PC-3 (cell line): Measurements from ENCODE around the gene XYLT2. TPM values are rescaled to one million over a fixed set of nuclear protein-coding genes. Genes with fewer than 3 reads are reported as not detected.

Experiments used
- ATAC-seq: fragments of 200-7000 bp; cut with Tn5 transposase; 2 replicates; pipeline ENCODE4 v1.9.1; 2020; ENCODE audit warnings: mild to moderate bottlenecking, moderate library complexity
- BruUV-seq: library from RNA; stranded (reverse); fragments of 400-500 nt; replicated peaks from 2 replicates; lab custom pipeline; 2021; lab: Mats Ljungman, UMichigan
- CTCF ChIA-PET: fragments of 300-600 bp; sonication (Branson Sonifier 250); formaldehyde crosslinking; loops from one replicate; lab custom pipeline; 2022; ENCODE audit warnings: antibody characterized with exemption; lab: Charles Lee
- POLR2A ChIA-PET: fragments of 300-600 bp; sonication (Branson Sonifier 250); formaldehyde crosslinking; loops from one replicate; lab custom pipeline; 2022; ENCODE audit warnings: antibody characterized with exemption; ENCODE audit not compliant: unreplicated experiment; lab: Charles Lee
- DNase-seq: peaks from one replicate; pipeline ENCODE4 v3.0.0-alpha.2; 2015
- H2AFZ ChIP-seq: fragments of 300-600 bp; sonication (generic); 2 replicates; pipeline ENCODE4 v1.6.0; 2016; ENCODE audit warnings: antibody characterized with exemption, low read length
- H3F3A ChIP-seq: fragments of 300-600 bp; sonication (generic); one replicate; pipeline ENCODE4 v1.6.0; 2017; ENCODE audit warnings: antibody characterized with exemption, low read length, control low read depth, mild to moderate bottlenecking; ENCODE audit not compliant: unreplicated experiment
- H3K27ac ChIP-seq: fragments of 300-600 bp; sonication (generic); 2 replicates; pipeline ENCODE4 v1.5.1; 2016; ENCODE audit warnings: mild to moderate bottlenecking, low read length
- H3K27me3 ChIP-seq: fragments of 300-600 bp; sonication (generic); 2 replicates; pipeline ENCODE4 v1.6.1; 2016; ENCODE audit warnings: low read length, mixed read lengths
- H3K36me3 ChIP-seq: fragments of 300-600 bp; sonication (generic); 2 replicates; pipeline ENCODE4 v1.6.1; 2016; ENCODE audit warnings: low read depth, mixed run types, low read length, mixed read lengths
- H3K4me1 ChIP-seq: fragments of 300-600 bp; sonication (generic); 2 replicates; pipeline ENCODE4 v1.5.1; 2016; ENCODE audit warnings: low read length; ENCODE audit not compliant: insufficient read depth
- H3K4me2 ChIP-seq: fragments of 300-600 bp; sonication (generic); 2 replicates; pipeline ENCODE4 v1.6.0; 2016; ENCODE audit warnings: low read length
- H3K4me3 ChIP-seq: fragments of 300-600 bp; sonication (generic); 2 replicates; pipeline ENCODE4 v1.5.1; 2016; ENCODE audit warnings: mild to moderate bottlenecking, low read length, mixed read lengths
- H3K79me2 ChIP-seq: fragments of 300-600 bp; sonication (generic); 2 replicates; pipeline ENCODE4 v1.6.1; 2017; ENCODE audit warnings: low read length, mixed read lengths
- H3K9ac ChIP-seq: fragments of 300-600 bp; sonication (generic); 2 replicates; pipeline ENCODE4 v1.6.0; 2016; ENCODE audit warnings: mild to moderate bottlenecking, low read length
- H3K9me2 ChIP-seq: fragments of 300-600 bp; sonication (generic); replicated peaks from 2 replicates; pipeline ENCODE4 v1.6.1; 2016; ENCODE audit warnings: mixed run types, low read length, mixed read lengths
- H3K9me3 ChIP-seq: fragments of 300-600 bp; sonication (generic); 2 replicates; pipeline ENCODE4 v1.6.1; 2016; ENCODE audit warnings: low read length, mixed read lengths
- H4K20me1 ChIP-seq: fragments of 300-600 bp; sonication (generic); 2 replicates; pipeline ENCODE4 v1.6.1; 2016; ENCODE audit warnings: low read length, mixed read lengths
- CTCF ChIP-seq: fragments of 300-600 bp; sonication (generic); conservative IDR thresholded peaks from 2 replicates; pipeline ENCODE4 v1.5.1; 2017; ENCODE audit warnings: antibody characterized with exemption, low read depth, mild to moderate bottlenecking, low read length
- EZH2 ChIP-seq: fragments of 300-600 bp; sonication (generic); IDR thresholded peaks from one replicate; pipeline ENCODE4 v1.6.1; 2017; ENCODE audit warnings: antibody characterized with exemption, mild to moderate bottlenecking, low read length; ENCODE audit not compliant: unreplicated experiment
- EZH2phosphoT487 ChIP-seq: fragments of 300-600 bp; sonication (generic); IDR thresholded peaks from 2 replicates; pipeline ENCODE4 v1.6.1; 2018; ENCODE audit warnings: mild to moderate bottlenecking, antibody characterized with exemption, low read length, borderline replicate concordance
- intact Hi-C: fragments of 100-400 bp; cut with micrococcal nuclease; formaldehyde crosslinking; loops from 2 replicates; pipeline ENCODE4 v1.9.0; 2023
- total RNA-seq: library from RNA; depleted of rRNA; stranded (reverse); fragments of >200 nt; gene quantifications from 2 replicates; pipeline ENCODE4 v1.2.3, GENCODE V29; 2014

XYLT2 gene
- total RNA-seq, 1 experiment from 2014 or later: 53.5 TPM

GRCh38 chr17:50382931-50383330, 37.0 kb downstream of the XYLT2 start:
- Histone ChIP-seq H2AFZ (no peak overlapping the region), H3K79me2 (peaks cover 7% of the 10 kb centered on the region; the same call in 1 of the 2 replicates), H3K9me2 (no peaks in the 10 kb centered on the region), H3K4me3 (no peak overlapping the region), H3K36me3 (peaks cover 80% of the 10 kb centered on the region), H3K4me1 (no peaks in the 10 kb centered on the region), H3K4me2 (no peak overlapping the region), H3K9me3 (no peaks in the 10 kb centered on the region), H3K27ac (no peak overlapping the region), H3F3A (no peaks in the 10 kb centered on the region), H3K9ac (no peak overlapping the region), H4K20me1 (no peaks in the 10 kb centered on the region), H3K27me3 (no peaks in the 10 kb centered on the region)
- intact Hi-C loops: no loop called here
- no TSS peak for BruUV-seq
- POLR2A ChIA-PET: no interaction called here
- CTCF ChIA-PET: no interaction called here
- DNase-seq: no peak
- ATAC-seq: no peak
- TF ChIP-seq CTCF (no peak), EZH2 (no peak), EZH2phosphoT487 (no peak)

GRCh38 chr17:50386510-50386909, 40.6 kb downstream of the XYLT2 start:
- Histone ChIP-seq H3K4me3 (no peak overlapping the region), H3K27me3 (no peaks in the 10 kb centered on the region), H3K9me2 (no peaks in the 10 kb centered on the region), H2AFZ (no peak overlapping the region), H3K27ac (no peak overlapping the region), H3K79me2 (peaks cover 37% of the 10 kb centered on the region), H3K9me3 (no peaks in the 10 kb centered on the region), H3K4me2 (no peak overlapping the region), H3F3A (peaks cover 4% of the 10 kb centered on the region), H4K20me1 (peaks cover 15% of the 10 kb centered on the region), H3K36me3 (peaks cover 94% of the 10 kb centered on the region), H3K9ac (no peak overlapping the region), H3K4me1 (peaks cover 11% of the 10 kb centered on the region)
- ChIA-PET CTCF (no interaction called here), POLR2A (no interaction called here)
- no TSS peak for BruUV-seq
- intact Hi-C loops: no loop called here
- TF ChIP-seq EZH2: no peak
- TF ChIP-seq EZH2phosphoT487: no peak
- no peak for TF ChIP-seq CTCF
- ATAC-seq (no peak), DNase-seq (no peak)

- CTCF ChIA-PET: no interaction called here
- H3K9me3 ChIP-seq: no peaks in the 10 kb centered on the region
- H3K79me2 ChIP-seq: peaks cover 47% of the 10 kb centered on the region
- H3F3A ChIP-seq: peaks cover 19% of the 10 kb centered on the region
- no peak overlapping the region for H2AFZ ChIP-seq
- TF ChIP-seq EZH2phosphoT487 (no peak), EZH2 (no peak), CTCF (no peak)
- ATAC-seq (no peak), DNase-seq (no peak)
- H3K36me3 ChIP-seq: peaks cover 90% of the 10 kb centered on the region
- H3K27ac ChIP-seq: no peak overlapping the region
- H3K27me3 ChIP-seq: no peaks in the 10 kb centered on the region
- POLR2A ChIA-PET: no interaction called here
- no peaks in the 10 kb centered on the region for H3K9me2 ChIP-seq
- intact Hi-C loops: no loop called here
- peaks cover 29% of the 10 kb centered on the region for H4K20me1 ChIP-seq
- peaks cover 32% of the 10 kb centered on the region for H3K4me1 ChIP-seq
- no peak overlapping the region for H3K4me3 ChIP-seq
- no peak overlapping the region for H3K9ac ChIP-seq
- H3K4me2 ChIP-seq: no peak overlapping the region
- BruUV-seq: no TSS peak
Measured at GRCh38 chr17:50388728-50389127, 42.8 kb downstream of the XYLT2 start.
